ENCODE measurements around the gene RPS6KA1.
A peak's percentile ranks its signal among the peaks of the same experiment; 100 is the strongest.

The RPS6KA1 gene

DNA sequence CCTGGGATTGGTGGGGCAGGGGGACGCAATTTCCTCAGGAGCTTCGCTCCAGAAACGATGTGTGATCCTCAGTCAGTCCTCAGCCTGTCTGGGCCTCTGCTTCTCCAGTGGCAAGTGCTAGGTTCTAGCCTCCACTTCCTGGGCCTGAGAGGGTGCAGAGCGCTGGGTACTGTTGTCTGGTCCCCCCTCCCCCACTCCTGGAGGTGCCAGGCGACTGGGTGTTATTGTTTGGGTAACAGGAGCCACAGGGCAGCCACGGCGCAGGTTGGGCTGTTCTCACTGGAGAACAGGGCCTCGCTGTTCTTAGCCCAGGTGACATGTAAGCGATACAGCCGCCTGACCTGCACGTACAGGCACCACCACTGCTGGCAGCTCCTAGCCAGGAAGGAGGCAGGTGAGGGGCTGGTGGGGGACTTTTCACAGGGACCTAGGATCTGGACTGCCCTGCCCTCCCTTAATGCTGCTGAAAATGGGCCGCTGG is 2.1 kb downstream of the RPS6KA1 start:
- no peak for DNase-seq (ENCODE audit: low read depth in 2 of 2)

GRCh38 chr1:26533951-26534509 is 4.5 kb downstream of the RPS6KA1 start:
- DNase-seq (ENCODE audit: low read depth in 2 of 2): no peak

- no peak for DNase-seq (ENCODE audit: low read depth in 2 of 2)
Observed at GRCh38 chr1:26535201-26535600, 5.6 kb downstream of the RPS6KA1 start.

DNA sequence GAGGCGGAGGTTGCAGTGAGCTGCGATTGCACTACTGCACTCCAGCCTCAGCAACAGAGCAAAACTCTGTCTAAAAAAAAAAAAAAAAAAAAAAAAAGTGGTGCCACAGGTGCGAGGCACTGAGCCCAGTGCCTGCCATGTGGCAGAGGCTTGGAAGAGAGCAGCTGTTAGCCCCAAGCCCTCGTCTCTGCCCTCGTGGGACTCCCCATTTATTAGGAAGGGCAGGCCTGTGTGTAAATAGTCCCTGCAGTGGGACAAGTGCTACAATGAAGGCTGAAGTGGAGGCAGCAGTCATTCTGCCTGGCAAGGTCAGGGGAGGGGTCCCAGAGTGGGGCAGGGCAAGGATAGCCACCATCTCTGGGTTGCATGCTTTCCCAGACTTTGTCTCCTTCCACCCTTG is 6.5 kb downstream of the RPS6KA1 start:
- DNase-seq (ENCODE audit: low read depth in 2 of 2): no peak

DNA sequence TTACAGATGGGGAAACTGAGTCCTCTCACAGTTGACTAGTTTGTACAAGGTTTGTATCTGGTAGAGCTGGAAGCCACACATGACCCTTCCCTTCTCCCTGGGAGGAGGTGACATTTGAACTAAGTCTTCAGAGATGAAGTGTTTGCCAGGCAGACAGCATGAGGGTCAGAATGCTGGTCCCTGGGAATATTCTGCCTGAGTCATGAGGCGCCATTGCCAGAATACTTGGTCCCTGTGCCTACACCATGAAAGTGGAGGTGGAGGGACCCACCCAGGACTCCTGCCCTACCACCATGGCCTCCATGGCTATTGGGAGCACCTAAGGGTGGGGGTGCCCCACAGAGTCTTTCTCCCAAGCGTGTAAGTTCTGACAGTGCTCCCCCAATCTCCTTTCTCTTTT is 7.0 kb downstream of the RPS6KA1 start:
- DNase-seq (ENCODE audit: low read depth in 2 of 2): no peak

- DNase-seq (ENCODE audit: low read depth in 2 of 2): no peak
Observed at GRCh38 chr1:26537951-26538352, 8.4 kb downstream of the RPS6KA1 start.

GRCh38 chr1:26538480-26539412 is 9.2 kb downstream of the RPS6KA1 start:
- DNase-seq (ENCODE audit: low read depth in 2 of 2): no peak

- no peak for DNase-seq (ENCODE audit: low read depth in 2 of 2)
Observed at GRCh38 chr1:26539722-26540121, 10.2 kb downstream of the RPS6KA1 start.

- no peak for DNase-seq (ENCODE audit: low read depth in 2 of 2)
Observed at GRCh38 chr1:26540351-26540750, 10.8 kb downstream of the RPS6KA1 start.

- DNase-seq (ENCODE audit: low read depth in 2 of 2): no peak
Observed at GRCh38 chr1:26541431-26541815, 11.9 kb downstream of the RPS6KA1 start.

DNA sequence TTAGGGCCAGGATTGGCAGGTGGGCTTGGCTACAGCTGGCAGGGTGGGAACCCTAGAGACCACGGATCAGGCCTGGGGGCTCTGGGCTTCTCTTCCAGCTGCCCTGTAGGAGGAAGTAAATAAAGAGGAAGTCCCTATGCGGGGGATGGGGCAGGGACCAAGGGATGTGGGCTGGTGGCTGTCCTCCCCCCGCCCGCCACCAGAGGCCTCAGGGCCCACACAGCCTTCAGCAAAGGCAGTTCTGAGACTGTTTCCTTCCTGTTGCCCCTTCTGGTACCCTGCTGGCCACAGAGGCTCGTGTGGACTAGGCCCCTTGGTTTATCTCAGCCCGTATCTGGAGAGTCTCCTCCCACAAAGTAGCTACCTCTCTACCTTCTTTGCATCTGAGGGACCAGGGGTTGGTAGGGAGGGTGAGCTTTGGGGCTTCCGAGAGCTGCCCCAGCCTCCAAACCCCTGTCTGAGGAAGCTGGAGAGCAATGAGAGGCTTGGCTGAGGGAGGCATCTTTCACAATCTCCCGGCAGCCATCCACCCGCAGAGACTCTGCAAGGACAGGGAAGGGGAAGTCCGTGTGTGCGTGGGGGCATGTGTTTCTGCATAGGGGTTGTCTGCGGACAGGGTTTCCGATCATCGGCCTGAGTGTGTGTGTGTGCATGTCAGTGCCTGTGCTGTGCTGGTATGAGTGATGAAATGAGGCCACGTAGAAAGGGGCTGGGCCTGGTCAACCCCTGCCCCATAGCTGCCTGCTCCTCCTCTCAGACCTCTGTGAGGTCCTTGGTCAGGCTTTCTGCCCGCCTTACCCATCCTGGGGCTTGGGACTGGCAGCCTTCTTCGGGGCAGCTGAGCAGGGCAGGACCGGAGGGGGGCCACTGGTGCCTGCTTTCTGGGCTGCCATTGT is 12.5 kb downstream of the RPS6KA1 start:
- DNase-seq (ENCODE audit: low read depth in 2 of 2): peak in 1 of 2 donors; percentile 46

DNA sequence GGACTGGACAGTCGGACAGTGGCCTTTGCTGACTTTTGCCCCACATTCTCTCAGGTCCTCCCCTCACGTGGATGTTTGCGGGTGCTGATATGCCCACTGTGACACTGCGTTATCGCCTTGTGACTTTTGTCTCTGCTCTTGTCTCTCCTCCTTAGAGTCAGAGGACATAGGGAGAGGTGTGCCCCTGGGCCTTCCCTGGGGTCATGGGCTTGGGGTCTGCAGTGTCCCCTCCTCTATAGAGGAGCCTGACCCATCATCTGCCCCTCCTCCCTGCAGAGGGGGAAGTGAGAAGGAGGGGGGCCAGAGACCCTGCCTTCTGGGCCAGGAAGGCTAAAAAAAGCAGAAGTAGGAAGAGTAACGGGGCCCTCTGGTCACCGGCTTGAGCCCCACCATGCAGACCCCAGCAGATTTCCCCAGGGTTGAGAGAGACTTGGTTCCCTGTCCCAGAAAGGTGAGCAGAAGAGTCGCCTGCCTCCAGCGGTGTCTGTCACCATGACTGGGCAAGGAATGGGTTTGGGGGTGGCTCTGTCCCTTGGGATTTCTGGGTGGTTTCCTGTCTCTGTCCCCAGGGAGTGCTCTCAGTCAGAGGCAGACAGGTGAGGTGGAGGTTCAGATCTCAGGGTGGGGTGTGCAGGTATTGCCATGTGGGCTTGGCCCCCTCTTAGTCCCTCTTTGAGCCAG is 13.3 kb downstream of the RPS6KA1 start:
- no peak for DNase-seq (ENCODE audit: low read depth in 2 of 2)

DNA sequence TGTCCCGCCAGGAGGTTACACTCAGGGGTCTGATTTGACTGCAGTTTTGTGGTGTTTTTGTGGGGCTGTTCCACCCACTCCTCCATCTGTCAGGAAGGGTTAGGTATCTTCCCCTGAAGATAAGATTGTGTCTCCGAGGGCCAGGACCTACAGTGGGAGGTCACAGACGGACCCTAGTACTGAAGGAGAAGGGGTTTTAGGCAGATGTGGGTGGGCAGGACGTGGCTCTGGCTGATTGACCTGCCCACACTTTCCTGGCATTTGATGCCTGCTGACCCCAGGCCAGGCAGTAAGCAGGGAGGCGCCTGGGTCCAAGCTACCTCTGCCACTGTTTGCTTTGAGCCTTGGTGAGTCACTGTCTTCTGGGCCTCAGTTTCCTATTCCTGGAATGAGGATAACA is 13.9 kb downstream of the RPS6KA1 start:
- DNase-seq (ENCODE audit: low read depth in 2 of 2): no peak

DNA sequence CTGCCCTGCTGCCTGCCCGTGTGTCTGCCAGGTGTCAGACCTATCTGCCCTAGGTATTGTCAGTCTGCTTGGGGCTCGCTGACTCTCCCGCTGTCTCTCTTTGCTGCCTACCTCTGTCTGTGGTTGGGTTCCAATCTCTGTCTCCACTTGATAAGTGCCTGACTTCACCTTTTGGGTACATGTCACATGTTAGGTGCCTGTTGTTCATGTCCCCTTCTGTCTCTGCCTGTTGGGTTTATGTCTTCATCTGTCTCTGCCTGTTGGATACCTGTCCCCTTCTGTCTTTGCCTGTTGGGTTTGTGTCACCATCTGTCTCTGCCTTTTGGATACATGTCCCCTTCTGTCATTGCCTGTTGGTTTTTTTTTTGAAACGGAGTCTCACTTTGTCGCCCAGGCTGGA is 14.6 kb downstream of the RPS6KA1 start:
- no peak for DNase-seq (ENCODE audit: low read depth in 2 of 2)

GRCh38 chr1:26545969-26546323 is 16.4 kb downstream of the RPS6KA1 start:
- DNase-seq (ENCODE audit: low read depth in 2 of 2): no peak

- no peak for DNase-seq (ENCODE audit: low read depth in 2 of 2)
Observed at GRCh38 chr1:26546375-26546774, 16.8 kb downstream of the RPS6KA1 start.

GRCh38 chr1:26546819-26547218 is 17.3 kb downstream of the RPS6KA1 start:
- DNase-seq (ENCODE audit: low read depth in 2 of 2): no peak

GRCh38 chr1:26548841-26549240 is 19.3 kb downstream of the RPS6KA1 start:
- DNase-seq (ENCODE audit: low read depth in 2 of 2): no peak

GRCh38 chr1:26550946-26551345 is 21.4 kb downstream of the RPS6KA1 start:
- no peak for DNase-seq (ENCODE audit: low read depth in 2 of 2)

GRCh38 chr1:26552720-26553119 is 23.2 kb downstream of the RPS6KA1 start:
- DNase-seq (ENCODE audit: low read depth in 2 of 2): no peak

DNA sequence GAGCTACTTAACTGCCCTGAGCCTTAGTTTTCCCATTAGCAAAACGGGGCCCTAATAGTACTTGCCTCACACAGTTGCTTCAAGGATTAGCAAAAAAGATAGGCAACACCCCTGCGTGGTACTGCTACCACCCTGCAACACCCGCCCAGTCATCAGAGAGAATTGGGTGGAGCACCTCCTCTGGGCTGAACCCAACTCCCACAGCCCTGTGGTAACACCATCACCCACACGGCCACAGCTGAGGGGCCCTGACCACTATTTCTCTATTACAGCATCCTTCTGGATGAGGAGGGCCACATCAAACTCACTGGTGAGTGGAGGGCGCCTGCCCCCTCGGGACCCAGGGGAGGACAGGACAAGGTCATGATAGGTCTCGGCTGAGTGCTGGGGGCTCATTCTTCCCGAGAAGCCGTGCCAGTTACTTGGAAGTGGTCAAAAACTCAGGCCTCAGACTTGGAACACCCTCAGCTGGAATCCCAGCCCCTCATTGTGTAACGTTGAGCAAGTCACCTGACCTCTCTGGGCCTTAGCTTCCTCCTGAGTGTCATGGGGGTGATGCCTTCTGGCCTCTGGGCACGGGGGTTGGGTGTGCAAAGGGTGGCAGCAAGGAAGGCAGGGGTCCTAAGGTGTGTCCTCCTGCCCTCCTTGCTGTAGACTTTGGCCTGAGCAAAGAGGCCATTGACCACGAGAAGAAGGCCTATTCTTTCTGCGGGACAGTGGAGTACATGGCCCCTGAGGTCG is 24.6 kb downstream of the RPS6KA1 start:
- DNase-seq (ENCODE audit: low read depth in 2 of 2): no peak
